GM20431 (cell line): ENCODE measurements around the gene INTS11.

Source experiments
- in situ Hi-C: fragments of 300-500 bp; cut with MseI, MboI; formaldehyde crosslinking; loops from one replicate; pipeline ENCODE4 v1.15.0; 2020; ENCODE audit warnings: low sequenced_read_pairs; ENCODE audit not compliant: unreplicated experiment

The INTS11 gene

DNA sequence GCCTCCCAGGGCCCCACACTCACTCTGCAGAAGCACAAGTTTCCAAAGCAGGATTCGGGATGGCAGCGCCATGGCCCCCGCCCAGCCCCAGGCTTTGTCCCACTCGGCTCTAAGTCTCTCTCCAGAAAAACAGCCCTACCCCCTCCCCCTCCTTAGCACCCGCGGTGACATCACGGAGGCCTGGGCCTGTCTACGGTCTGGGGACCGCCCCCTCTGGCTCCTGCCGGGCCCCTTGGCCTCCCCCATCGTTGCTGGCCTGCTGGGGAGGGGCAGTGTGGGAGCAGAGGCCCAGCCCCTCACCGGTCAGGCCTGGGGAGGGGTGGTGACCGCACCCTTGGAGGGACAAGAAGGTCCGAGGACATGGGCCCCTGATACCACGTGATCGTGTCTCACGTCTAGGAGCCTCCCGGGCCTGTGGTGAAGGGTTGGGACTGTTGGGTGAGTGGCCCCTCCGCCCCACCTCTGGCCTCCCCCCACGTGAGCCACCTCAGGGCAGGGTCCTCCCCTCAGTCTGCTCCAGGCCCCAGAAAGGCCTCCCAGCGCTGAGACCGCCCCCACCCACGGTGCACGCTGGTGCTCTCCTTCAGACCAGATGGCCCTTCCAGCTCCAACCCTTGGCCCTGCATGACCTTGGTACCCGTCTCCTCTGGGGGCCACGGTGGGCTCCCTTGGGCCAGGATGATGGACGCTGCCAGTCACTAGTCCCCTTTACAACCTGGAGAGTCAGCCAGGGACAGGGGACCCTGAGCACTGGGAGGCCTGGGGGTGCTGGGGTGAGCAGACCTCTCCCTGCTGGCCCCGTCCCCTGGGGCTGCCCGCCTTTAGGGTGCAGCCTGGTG, 34.2 kb upstream of the INTS11 start, which contains the start of gene MXRA8:
Gene MXRA8 (minus strand): TSS at position 123 of the 839 bp plus-strand sequence. CDS start 51 bp downstream, at position 72.
- in situ Hi-C loops = no loop called here

DNA sequence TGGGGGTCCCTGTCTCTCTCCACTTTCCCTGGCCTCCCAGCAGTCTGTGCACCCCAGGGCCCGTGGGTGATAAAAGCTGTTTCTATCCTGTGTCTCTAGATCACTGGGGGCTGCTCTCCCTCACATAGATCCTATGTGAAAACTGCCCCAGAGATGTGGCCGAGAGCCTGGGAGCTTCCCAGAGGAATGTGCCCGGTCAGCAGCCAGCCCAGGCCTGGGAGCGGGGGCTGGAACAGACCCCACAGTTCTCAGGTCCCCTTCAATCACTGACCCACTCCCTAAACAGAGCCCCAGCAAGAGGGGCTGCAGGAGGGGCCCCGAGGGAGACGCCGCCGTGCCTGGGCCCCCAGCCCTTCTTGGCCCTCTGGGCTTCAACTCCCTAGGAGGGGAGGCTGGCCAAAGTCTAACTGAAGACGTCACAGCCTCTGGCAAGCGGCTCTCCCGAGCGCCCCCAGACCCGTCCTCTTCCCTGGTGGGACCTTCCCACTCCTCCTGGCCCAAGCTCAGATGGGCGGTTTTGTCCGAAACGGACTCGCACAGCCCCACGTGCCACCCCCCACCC, 33.5 kb upstream of the INTS11 start:
- in situ Hi-C loops = no loop called here

DNA sequence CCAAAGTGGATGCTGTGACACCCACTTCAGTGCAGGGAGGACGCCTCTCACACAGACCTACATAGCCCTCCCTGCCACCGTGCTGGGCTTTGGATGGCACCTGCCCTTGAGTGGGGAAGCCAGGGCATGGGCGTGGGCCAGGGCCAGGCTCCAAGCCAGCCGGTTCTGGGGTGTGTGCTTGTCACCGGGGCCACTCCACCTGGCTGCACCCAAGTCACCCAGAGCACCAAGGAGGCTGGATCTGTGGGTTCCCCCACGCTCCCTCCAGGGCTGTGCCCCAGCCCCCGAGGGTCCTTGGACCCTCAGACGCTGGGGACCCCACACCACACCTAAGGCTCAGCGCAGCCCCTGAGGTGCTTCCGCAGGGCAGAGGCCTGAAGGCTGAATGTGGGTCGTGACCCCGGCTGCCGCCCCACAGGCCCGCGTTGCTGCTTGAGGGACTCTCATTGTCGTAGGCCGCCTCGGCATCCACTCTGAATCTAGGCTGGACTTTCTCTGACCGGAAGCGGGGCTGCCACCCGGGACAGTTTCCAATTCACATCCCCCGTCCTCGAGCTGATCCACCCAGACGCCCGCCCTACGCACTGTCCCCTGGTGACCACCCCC, 32.4 kb upstream of the INTS11 start:
- in situ Hi-C loops = no loop called here

DNA sequence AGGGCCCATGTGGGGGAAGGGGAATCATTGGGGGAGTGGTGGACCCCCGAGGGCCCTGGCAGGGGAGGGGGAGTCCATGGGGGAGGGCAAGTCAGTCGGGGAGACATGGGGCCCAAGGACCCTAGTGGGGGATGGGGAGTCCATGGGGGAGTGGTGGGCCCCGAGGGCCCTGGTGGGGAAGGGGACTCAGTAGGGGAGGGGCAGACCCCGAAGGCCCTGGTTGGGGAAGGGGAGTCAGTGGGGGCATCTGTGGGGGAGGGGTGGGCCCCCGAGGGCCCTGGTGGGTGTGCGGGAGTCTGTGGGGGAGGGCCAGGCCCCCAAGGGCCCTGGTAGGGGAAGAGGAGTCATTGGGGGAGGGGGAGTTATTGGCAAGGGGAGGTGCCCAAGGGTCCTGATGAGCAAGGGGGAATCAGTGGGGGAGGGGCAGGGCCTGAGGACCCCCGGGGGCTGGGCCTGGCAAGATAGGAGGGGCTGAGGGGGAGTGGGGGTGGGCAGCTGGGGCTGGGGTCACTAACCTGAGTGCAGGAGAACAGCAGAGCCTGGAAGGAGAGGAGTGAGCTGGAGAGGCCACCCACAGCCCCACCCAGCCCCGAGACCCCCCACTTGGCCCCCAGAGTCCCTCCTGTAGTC, 31.8 kb upstream of the INTS11 start:
- in situ Hi-C loops = no loop called here

DNA sequence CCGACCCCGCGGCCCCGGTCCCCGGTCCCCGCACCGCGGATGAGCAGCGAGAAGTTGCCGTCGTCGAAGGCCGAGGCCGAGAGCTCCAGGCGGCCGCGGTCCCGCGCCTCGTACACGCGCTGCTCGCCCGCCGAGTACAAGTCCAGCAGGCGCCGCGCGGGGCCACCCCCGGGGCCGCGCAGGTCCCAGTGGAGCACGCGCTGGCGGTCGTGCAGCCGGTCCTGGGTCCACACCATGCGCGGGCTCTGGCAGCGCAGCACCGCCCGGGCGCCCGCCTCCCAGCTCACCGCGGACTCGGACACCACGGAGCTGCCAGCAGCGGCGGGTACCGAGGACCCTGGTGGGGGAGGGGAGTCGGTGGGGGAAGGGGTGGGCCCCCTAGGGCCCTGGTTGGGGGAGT, 31.0 kb upstream of the INTS11 start:
- in situ Hi-C loops = no loop called here

DNA sequence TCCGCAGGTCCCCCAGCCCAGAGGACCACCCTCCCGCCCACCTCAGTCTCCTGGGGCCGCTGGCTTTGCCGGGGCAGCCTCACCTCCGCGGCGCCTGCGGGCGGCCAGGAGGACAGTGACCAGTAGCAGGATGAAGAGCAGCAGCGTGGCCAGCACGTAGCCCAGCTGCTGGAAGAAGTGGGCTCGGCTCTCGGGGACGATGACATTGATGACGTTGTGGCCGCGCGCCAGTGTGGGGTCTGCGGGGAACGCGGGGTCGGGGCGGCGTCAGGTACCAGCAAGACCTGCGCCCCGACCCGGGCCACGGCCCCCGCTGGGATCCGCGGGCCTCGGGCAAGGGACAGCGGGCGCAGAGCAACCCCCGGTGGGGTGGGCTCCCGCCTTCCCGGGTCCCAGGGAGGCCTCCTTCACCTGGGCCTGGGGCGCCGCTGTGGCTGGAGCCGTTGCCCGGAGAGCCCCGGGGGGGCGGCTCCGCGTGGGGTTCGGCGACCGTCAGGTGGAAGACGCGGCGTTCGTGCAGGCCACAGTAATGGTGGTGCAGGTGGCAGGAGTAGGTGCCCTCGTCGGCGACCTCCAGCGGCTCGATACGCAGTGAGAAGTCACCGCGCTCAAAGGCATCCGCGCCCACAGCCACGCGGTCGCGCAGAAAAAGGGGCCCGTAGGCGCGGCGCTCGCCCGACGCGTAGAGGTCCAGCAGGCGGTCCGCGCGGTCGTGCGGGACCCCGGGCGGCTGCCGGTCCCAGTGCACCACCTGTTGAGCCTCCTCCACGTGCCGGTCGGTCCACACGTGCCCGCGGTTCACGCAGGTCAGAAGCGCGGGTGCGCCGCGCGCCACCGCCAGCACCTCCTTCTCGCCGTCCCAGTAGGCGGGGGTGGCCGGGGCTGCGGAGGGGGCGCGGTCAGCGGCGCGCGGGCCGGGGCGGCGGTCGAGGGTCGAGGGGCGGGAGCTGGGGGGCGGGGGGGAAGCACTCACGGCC, 30.1 kb upstream of the INTS11 start:
- in situ Hi-C loops = no loop called here

DNA sequence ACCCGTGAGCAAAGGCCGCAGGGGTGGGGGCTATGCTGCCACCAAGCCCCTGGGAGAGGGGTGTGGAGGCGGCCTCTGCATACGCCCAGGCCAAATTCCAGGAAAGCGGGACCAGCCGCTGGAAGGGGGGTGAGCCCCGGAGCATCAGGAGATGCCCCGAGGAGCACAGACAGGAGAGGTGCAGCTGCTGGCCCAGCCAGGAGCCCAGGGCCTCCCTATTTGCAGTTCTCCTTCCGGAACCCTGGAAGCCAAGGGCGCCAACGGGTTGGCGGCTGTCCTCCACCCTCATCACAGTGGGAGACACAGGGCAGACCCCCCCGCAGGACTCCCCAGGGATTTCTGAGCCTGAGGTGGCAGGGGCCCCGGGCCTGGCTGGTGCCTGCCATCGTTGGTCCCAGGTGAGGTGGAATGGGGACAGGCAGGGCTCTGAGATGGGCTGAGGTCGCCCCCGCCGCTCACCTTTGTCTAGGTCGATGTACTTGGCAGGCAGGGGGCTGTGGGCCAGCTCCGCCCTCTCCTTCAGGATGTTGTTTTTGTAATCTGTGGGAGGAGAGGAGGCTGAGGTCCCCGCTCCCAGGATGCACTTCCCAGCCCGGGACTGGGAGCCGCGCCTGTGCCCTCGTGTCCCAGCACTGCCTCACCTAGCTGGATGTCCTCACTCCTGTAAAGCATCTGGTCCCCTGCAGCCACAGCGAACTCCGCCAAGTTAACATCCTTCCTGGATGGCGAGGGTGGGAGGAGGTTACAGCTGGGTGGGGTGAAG, 29.1 kb upstream of the INTS11 start:
- in situ Hi-C loops = no loop called here

DNA sequence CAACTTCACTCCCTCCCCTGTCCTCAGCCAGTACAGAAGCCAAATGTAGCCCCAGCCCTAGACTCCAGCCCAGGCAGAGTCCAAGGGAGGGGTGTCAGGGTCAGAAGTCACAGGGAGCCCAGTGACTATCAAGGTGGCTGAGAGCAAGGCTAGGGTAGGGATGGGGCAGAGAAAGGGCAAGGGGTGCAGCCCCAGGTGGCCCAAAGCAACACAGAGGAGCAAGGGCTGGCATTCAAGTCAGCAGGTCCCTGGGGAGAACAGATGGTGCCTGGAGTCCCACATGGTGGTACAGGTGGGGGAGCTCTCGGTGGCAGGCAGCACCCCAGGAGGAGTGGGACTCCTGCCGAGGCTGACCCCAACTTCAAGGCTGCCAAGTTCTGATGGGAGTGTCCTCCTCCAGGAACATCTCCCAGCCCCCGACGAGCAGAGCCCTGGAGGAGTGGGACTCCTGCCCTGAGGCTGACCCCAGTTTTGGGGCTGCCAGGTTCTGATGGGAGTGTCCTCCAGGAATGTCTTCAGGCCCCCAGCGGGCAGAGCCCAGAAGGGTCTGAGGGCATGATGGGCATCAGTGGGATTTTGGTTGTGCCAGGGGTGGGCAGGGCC, 28.4 kb upstream of the INTS11 start:
- in situ Hi-C loops = no loop called here

DNA sequence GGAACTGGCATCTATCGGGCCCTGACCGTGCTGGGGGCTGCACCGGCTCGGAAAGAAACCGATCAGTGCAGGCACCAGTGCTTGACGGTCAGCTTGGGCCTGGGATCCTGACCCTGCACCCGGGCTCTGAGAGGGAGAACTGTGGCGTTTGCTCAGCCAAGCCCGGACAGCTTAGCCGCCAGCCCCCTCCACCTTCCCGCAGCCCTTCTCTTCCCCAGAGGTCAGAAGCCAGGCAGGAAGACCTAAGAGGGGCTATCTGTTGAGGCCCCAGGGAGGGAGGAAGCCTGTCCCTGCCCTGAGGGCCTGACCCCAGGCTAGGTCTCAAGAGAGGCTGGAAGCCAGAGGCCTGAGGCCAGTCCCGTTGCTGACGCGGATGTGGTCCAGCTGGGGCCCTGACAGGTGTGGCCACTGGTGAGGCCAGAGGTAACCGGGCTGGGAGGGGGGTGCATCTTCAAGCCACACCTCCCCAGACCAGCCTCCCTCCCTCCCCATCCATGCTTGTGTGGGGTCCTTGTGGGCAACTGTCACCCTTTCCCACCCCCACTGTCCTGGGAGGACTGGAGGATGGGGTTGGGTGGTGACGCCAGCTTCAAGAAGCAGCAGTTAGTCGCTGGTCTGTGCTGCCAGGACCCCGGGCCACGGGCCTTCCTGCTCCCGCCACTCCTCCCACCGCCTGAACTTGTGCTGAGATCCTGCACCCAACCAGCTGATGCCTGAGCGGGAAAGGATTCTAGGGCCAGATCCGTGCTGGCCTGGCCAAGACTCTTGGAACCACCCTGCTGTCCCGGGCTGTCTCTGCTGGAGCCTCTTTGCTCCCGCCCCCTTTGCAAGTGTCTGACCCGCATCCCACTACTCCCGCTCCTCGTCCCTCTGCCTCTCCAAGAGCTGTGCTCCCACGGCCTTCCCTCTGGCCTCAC, 27.3 kb upstream of the INTS11 start:
- in situ Hi-C loops = no loop called here

DNA sequence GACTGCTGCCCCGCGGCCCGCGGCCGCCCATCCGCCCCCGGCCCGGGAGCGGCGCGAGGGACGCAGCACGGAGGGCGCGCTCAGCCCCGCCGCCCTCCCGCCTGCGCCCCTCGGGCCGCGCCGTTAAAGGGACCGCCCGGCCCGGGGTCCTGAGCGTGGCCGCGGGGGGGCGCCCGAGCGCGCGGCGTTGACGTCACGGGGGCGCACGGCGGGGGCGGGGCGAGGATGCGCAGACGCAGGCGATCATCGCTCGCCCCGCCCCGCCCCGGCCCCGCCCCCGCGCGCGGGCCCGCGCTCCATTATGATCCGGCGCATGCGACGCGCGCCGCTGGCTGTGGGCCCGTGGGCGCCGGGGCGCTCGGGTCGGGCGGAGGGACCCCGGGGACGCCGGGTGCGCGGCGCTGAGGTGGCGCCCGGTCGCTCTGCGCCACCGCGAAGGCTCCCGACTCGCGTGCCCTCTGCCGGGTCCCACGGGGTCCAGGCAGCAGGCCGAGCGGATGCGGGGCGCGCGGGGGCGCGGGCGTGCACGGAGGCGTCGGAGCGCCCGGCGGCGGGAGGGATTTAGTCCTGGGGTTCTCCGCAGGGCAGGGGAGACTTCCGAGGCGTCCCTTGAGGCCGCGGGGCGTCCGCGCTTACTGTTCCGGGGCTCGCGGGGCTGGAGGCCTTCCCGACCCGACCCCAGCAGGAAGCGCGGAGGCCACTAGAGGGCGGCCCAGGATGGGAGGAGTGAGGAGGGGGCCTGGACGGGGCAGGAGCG, 25.0 kb upstream of the INTS11 start, which contains the start of gene DVL1:
Gene DVL1 (minus strand): TSS at position 163 of the 757 bp plus-strand sequence. CDS start 353 bp downstream, outside the sequence.
- in situ Hi-C loops = no loop called here

DNA sequence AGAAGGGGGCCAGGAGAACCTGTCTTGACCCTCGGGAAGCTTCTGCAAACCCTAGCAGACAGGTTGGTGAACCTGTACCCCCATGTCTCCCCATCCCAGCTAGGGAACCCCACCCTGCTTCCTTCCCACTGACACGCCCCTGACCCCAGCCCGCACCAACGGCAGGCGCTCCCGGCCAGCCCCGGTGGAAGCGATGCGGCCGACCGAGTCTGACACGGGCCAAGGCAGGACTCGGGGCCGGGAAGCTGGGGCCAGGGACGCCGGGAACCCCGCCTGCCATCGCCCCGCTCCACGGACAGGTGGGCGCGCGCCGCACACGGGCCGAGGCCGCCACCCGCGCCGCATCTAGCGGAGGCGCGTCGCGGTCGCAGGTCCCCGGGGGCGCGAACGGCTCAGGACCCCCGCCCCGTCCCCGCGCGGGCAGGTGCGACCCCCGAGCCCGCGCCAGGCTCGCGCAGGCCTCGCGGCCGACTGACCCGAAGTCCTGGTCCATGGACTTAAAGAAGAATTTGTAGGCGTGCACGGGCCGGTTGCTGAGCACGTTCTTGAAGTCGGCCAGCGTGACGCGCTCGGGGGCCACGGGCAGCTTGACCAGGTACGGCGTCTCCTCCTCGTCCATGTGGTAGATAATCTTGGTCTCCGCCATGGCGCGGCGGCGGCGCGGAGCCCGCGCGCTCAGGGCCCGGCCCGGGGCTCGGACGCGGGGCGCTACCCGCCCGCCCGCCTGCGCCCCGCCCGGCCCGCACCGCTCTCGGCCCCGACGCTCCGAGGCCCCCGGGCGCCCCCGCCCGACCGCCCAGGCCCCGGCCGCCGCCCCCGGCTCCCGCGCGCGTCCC, 24.2 kb upstream of the INTS11 start:
- in situ Hi-C loops = no loop called here

DNA sequence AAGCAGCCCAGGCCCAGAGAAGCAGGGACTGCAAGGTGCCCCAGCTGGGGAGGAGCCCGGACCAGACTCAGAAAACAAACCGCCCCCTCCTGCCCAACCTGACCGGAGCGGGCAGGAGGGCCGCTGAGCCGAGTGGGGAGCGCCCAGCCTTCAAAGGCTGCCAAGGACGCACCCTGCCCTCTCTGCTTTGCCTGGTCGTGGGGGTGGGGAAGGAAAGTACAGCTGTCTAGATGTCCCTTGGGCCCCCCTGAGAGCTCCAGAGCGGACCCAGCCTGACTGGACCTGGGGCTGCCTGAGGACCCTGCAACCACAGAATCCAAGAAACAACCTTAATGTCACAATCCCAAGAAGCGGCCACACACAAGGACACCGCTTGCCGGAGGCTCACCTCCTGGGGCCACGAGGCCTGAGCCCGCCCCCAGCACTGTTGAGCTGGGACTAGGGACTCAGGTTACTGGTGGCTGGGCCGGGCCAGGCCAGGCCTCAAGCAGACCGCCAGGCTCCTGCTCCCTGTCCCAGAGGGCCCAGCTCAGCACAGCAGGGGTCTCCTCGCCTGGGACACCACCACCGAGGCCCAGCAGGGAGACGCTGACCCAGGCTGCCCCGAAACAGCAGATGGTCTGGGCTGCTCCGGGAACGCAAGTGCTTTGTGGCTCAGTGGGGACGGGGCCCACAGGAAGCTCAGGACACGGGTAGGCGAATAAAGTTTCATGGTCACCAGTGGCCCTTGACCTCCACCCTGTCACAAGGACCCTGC, 23.4 kb upstream of the INTS11 start:
- in situ Hi-C loops = no loop called here

DNA sequence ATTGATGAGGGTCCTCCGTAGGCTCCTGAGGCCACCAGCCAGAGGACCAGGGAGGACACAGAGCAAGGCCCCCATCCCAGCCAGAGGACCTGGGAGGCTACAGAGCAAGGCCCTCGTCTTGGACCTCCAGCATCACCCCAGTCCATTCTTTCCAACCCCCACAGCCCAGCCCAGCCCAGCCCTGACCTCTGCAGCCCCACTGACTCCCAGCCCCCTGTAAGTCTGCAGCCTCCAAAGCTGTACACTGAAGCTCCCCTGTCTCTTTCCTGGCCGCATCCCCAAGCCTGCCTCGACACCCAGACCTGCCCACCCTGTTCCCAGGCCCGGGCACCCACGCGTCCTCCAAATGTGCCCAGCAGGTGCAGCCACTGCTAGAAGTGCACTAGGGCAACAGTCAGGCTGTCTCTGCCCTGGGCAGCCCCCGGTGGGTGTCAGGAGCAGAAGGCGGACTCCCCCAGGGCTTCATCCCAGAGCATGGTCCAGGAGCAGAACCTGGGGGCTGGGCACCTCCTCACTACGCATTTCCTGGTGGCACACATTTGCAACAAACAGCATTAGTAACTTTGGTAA, 22.7 kb upstream of the INTS11 start:
- in situ Hi-C loops = no loop called here

DNA sequence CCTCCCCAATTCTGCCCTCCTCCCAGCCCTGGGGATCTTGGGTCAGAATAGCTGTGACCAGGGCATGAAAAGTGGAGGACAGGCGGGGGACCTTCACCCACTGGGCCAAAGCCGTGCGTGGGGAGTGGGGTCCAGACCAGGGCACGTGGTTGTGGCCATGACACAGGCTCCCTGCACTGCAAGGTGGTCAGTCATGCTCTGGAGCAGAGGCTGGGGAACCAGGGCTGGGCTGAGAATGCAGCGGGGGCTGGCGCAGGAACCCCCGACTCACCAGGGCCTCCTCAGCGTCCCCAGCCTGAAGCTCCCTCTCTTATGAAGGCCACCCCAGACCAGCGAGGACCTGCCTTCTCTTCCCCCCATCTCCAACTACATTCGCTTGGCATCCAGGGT, 22.0 kb upstream of the INTS11 start:
- in situ Hi-C loops = no loop called here
